Osteoblast (primary cell): ENCODE results near the gene PLB1. TPM values are rescaled to one million over a fixed set of nuclear protein-coding genes. Genes with fewer than 3 reads are reported as not detected.

Experiments
- DNase-seq: peaks from one replicate; pipeline ENCODE4 v3.0.0; 2011; ENCODE audit warnings: low spot score, mixed read lengths; ENCODE audit not compliant: insufficient read length; ENCODE audit errors: missing footprints
- H2AFZ ChIP-seq: 2 replicates; pipeline ENCODE4 v1.6.0; 2011; ENCODE audit warnings: mild to moderate bottlenecking, low read length
- H3K27ac ChIP-seq: 2 replicates; pipeline ENCODE4 v1.5.1; 2011; ENCODE audit warnings: mild to moderate bottlenecking, low read depth, low read length, moderate library complexity
- H3K27me3 ChIP-seq: 2 replicates; pipeline ENCODE4 v1.6.0; 2012; ENCODE audit warnings: mild to moderate bottlenecking, control low read depth, inconsistent platforms, low read length, moderate library complexity; ENCODE audit not compliant: insufficient read depth
- H3K36me3 ChIP-seq: 2 replicates; pipeline ENCODE4 v1.5.1; 2011; ENCODE audit warnings: mild to moderate bottlenecking, low read length, control low read depth, moderate library complexity; ENCODE audit not compliant: insufficient read depth
- H3K4me1 ChIP-seq: 2 replicates; pipeline ENCODE4 v1.5.1; 2011; ENCODE audit warnings: mild to moderate bottlenecking, low read length, control low read depth, moderate library complexity; ENCODE audit not compliant: insufficient read depth
- H3K4me2 ChIP-seq: 2 replicates; pipeline ENCODE4 v1.6.0; 2011; ENCODE audit warnings: mild to moderate bottlenecking, low read length; ENCODE audit not compliant: insufficient read depth
- H3K4me3 ChIP-seq: fragments of 200-600 bp; sonication (generic); 3 replicates; pipeline ENCODE4 v1.5.1; 2012; ENCODE audit warnings: mild to moderate bottlenecking, low read length, inconsistent platforms; ENCODE audit not compliant: insufficient read depth
- H3K79me2 ChIP-seq: 2 replicates; pipeline ENCODE4 v1.6.0; 2012; ENCODE audit warnings: mild to moderate bottlenecking, low read length, control low read depth, inconsistent platforms; ENCODE audit not compliant: insufficient read depth
- H3K9me3 ChIP-seq: 2 replicates; pipeline ENCODE4 v1.5.1; 2011; ENCODE audit warnings: low read depth, low read length, control low read depth
- H4K20me1 ChIP-seq: 2 replicates; pipeline ENCODE4 v1.6.0; 2012; ENCODE audit warnings: mild to moderate bottlenecking, low read length, control low read depth; ENCODE audit not compliant: insufficient read depth
- CTCF ChIP-seq: IDR thresholded peaks from 2 replicates; pipeline ENCODE4 v1.5.1; 2011; ENCODE audit warnings: mild to moderate bottlenecking, low read depth, low read length, moderate library complexity; ENCODE audit errors: extremely low read depth
- total RNA-seq: library from RNA; depleted of rRNA; stranded (reverse); fragments of >200 nt; gene quantifications from 2 replicates; pipeline ENCODE4 v1.2.3, GENCODE V29; 2012

PLB1 gene
- total RNA-seq, 1 donor: 0.36 TPM

GRCh38 chr2:28580078-28580477, 84.2 kb downstream of the PLB1 start:
- no peak for TF ChIP-seq CTCF
- DNase-seq: no peak
- H2AFZ ChIP-seq: no peak overlapping the region

GRCh38 chr2:28581312-28581711, 85.5 kb downstream of the PLB1 start:
- Histone ChIP-seq H3K36me3 (no peaks in the 10 kb centered on the region), H3K27ac (no peak overlapping the region), H3K27me3 (no peaks in the 10 kb centered on the region), H2AFZ (no peak overlapping the region), H3K4me2 (no peak overlapping the region), H3K4me1 (peaks cover 24% of the 10 kb centered on the region), H3K4me3 (no peak overlapping the region), H3K9me3 (no peaks in the 10 kb centered on the region), H3K79me2 (no peaks in the 10 kb centered on the region), H4K20me1 (no peaks in the 10 kb centered on the region)
- TF ChIP-seq CTCF: no peak
- DNase-seq: no peak

More at GRCh38 chr2:28580078-28580477, 84.2 kb downstream of the PLB1 start:
- H3K4me3 ChIP-seq: no peak overlapping the region
- no peak overlapping the region for H3K4me2 ChIP-seq
- no peaks in the 10 kb centered on the region for H3K9me3 ChIP-seq
- no peaks in the 10 kb centered on the region for H3K79me2 ChIP-seq
- H3K36me3 ChIP-seq: no peaks in the 10 kb centered on the region
- H4K20me1 ChIP-seq: no peaks in the 10 kb centered on the region
- H3K4me1 ChIP-seq: peaks cover 19% of the 10 kb centered on the region
- H3K27ac ChIP-seq: no peak overlapping the region
- no peaks in the 10 kb centered on the region for H3K27me3 ChIP-seq

GRCh38 chr2:28582152-28582551, 86.3 kb downstream of the PLB1 start:
- DNase-seq: no peak
- H3K4me1 ChIP-seq: peaks cover 24% of the 10 kb centered on the region
- peak overlapping the region; percentile 15 for H2AFZ ChIP-seq
- TF ChIP-seq CTCF: no peak
- no peaks in the 10 kb centered on the region for H3K9me3 ChIP-seq
- no peaks in the 10 kb centered on the region for H4K20me1 ChIP-seq
- no peaks in the 10 kb centered on the region for H3K79me2 ChIP-seq
- no peak overlapping the region for H3K4me2 ChIP-seq
- H3K4me3 ChIP-seq: no peak overlapping the region
- no peaks in the 10 kb centered on the region for H3K36me3 ChIP-seq
- H3K27ac ChIP-seq: no peak overlapping the region
- H3K27me3 ChIP-seq: no peaks in the 10 kb centered on the region

- H2AFZ ChIP-seq: no peak overlapping the region
Measured at GRCh38 chr2:28582595-28582994, 86.7 kb downstream of the PLB1 start.

More at GRCh38 chr2:28582595-28582994, 86.7 kb downstream of the PLB1 start:
- DNase-seq: no peak
- TF ChIP-seq CTCF: no peak
- Histone ChIP-seq H4K20me1 (no peaks in the 10 kb centered on the region), H3K9me3 (no peaks in the 10 kb centered on the region), H3K4me3 (no peak overlapping the region), H3K36me3 (no peaks in the 10 kb centered on the region), H3K4me2 (no peak overlapping the region), H3K27ac (peak overlapping the region; percentile 35), H3K79me2 (no peaks in the 10 kb centered on the region), H3K4me1 (peaks cover 24% of the 10 kb centered on the region), H3K27me3 (no peaks in the 10 kb centered on the region)
